PC-9 (cell line): Measurements from ENCODE around the gene ZFAND3. TPM values are rescaled to one million over a fixed set of nuclear protein-coding genes. Genes with fewer than 3 reads are reported as not detected.

Experiments used
- BruUV-seq: library from RNA; stranded (reverse); fragments of 400-500 nt; replicated peaks from 2 replicates; lab custom pipeline; 2021; lab: Mats Ljungman, UMichigan
- CTCF ChIA-PET: fragments of 300-600 bp; sonication (Branson Sonifier 250); formaldehyde crosslinking; loops from one replicate; lab custom pipeline; 2022; ENCODE audit warnings: antibody characterized with exemption; lab: Charles Lee
- POLR2A ChIA-PET: fragments of 300-600 bp; sonication (Branson Sonifier 250); formaldehyde crosslinking; loops from one replicate; lab custom pipeline; 2022; ENCODE audit warnings: antibody characterized with exemption; ENCODE audit not compliant: unreplicated experiment; lab: Charles Lee
- DNase-seq, 2 experiments: peaks; one replicate each; pipeline versions ENCODE4 v3.0.0 to v3.0.0-alpha.2; 2015 to 2022; ENCODE audit warnings: mixed read lengths in 1 of 2
- H2AFZ ChIP-seq: fragments of 200-600 bp; sonication (generic); 2 replicates; pipeline ENCODE4 v1.8.1; 2017; ENCODE audit warnings: antibody characterized with exemption
- H3F3A ChIP-seq: fragments of 200-600 bp; sonication (generic); 2 replicates; pipeline ENCODE4 v1.8.1; 2017; ENCODE audit warnings: antibody characterized with exemption, mild to moderate bottlenecking, low read depth; ENCODE audit not compliant: insufficient read depth
- H3K27ac ChIP-seq: fragments of 200-600 bp; sonication (generic); 2 replicates; pipeline ENCODE4 v1.6.1; 2016; ENCODE audit warnings: mixed run types
- H3K27me3 ChIP-seq: fragments of 200-600 bp; sonication (generic); 2 replicates; pipeline ENCODE4 v1.6.1; 2016; ENCODE audit warnings: low read depth, mixed run types; ENCODE audit not compliant: insufficient read depth
- H3K36me3 ChIP-seq: fragments of 200-600 bp; sonication (generic); 2 replicates; pipeline ENCODE4 v1.6.1; 2016; ENCODE audit warnings: low read depth, mixed run types
- H3K4me1 ChIP-seq: fragments of 200-600 bp; sonication (generic); replicated peaks from 2 replicates; pipeline ENCODE4 v1.6.1; 2016; ENCODE audit warnings: mixed run types; ENCODE audit not compliant: insufficient read depth
- H3K4me2 ChIP-seq: fragments of 200-600 bp; sonication (generic); 2 replicates; pipeline ENCODE4 v1.6.1; 2017; ENCODE audit warnings: mixed run types
- H3K4me3 ChIP-seq: fragments of 200-600 bp; sonication (generic); 2 replicates; pipeline ENCODE4 v1.6.1; 2016; ENCODE audit warnings: mixed run types
- H3K79me2 ChIP-seq: fragments of 200-600 bp; sonication (generic); 2 replicates; pipeline ENCODE4 v1.6.1; 2017; ENCODE audit warnings: low read depth, mixed run types
- H3K9me2 ChIP-seq: fragments of 200-600 bp; sonication (generic); 2 replicates; pipeline ENCODE4 v1.8.1; 2017; ENCODE audit warnings: mild to moderate bottlenecking; ENCODE audit not compliant: insufficient read depth
- H3K9me3 ChIP-seq: fragments of 200-600 bp; sonication (generic); 2 replicates; pipeline ENCODE4 v1.8.1; 2016; ENCODE audit warnings: low read depth; ENCODE audit not compliant: insufficient read depth
- H4K20me1 ChIP-seq: fragments of 200-600 bp; sonication (generic); 2 replicates; pipeline ENCODE4 v1.8.1; 2017; ENCODE audit not compliant: insufficient read depth
- CTCF ChIP-seq: fragments of 200-600 bp; sonication (generic); conservative IDR thresholded peaks from 2 replicates; pipeline ENCODE4 v1.6.1; 2017; ENCODE audit warnings: mixed run types, antibody characterized with exemption, mild to moderate bottlenecking, moderate library complexity
- EZH2 ChIP-seq: fragments of 200-600 bp; sonication (generic); IDR thresholded peaks from 2 replicates; pipeline ENCODE4 v1.8.0; 2017; ENCODE audit warnings: antibody characterized with exemption, low read depth
- intact Hi-C: fragments of 100-400 bp; cut with micrococcal nuclease; formaldehyde crosslinking; loops from one replicate; pipeline ENCODE4 v1.10.0; 2022; ENCODE audit not compliant: unreplicated experiment
- total RNA-seq: library from RNA; stranded (reverse); gene quantifications from 2 replicates; pipeline ENCODE4 v1.2.3, GENCODE V29; 2021

Gene ZFAND3
- total RNA-seq, 1 experiment from 2014 or later = 46.8 TPM

GRCh38 chr6:38175786-38176185, 356.3 kb downstream of the ZFAND3 start:
- H4K20me1 ChIP-seq = no peaks in the 10 kb centered on the region; the same call in 1 of the 2 replicates
- no peaks in the 10 kb centered on the region for H3K79me2 ChIP-seq
- H3F3A ChIP-seq = no peaks in the 10 kb centered on the region
- no peaks in the 10 kb centered on the region for H3K9me3 ChIP-seq
- no peak for DNase-seq
- ChIA-PET POLR2A (no interaction called here), CTCF (no interaction called here)
- no peak for TF ChIP-seq EZH2
- no peak for TF ChIP-seq CTCF
- no TSS peak for BruUV-seq
- intact Hi-C loops = no loop called here
- no peak overlapping the region for H2AFZ ChIP-seq
- no peaks in the 10 kb centered on the region for H3K36me3 ChIP-seq
- no peaks in the 10 kb centered on the region for H3K27me3 ChIP-seq
- H3K4me1 ChIP-seq = no peaks in the 10 kb centered on the region
- H3K4me3 ChIP-seq = no peak overlapping the region
- H3K4me2 ChIP-seq = no peak overlapping the region
- no peaks in the 10 kb centered on the region for H3K9me2 ChIP-seq
- H3K27ac ChIP-seq = no peak overlapping the region

GRCh38 chr6:38176797-38177751, 357.5 kb downstream of the ZFAND3 start:
- H3K4me2 ChIP-seq = no peak overlapping the region
- H4K20me1 ChIP-seq = no peaks in the 10 kb centered on the region
- H3K27me3 ChIP-seq = no peaks in the 10 kb centered on the region
- no peaks in the 10 kb centered on the region for H3K9me2 ChIP-seq
- intact Hi-C loops = no loop called here
- no peaks in the 10 kb centered on the region for H3F3A ChIP-seq
- TF ChIP-seq EZH2 = no peak
- TF ChIP-seq CTCF = no peak
- no peak overlapping the region for H2AFZ ChIP-seq
- no peaks in the 10 kb centered on the region for H3K9me3 ChIP-seq
- no TSS peak for BruUV-seq
- no peaks in the 10 kb centered on the region for H3K79me2 ChIP-seq
- H3K36me3 ChIP-seq = no peaks in the 10 kb centered on the region
- CTCF ChIA-PET = no interaction called here
- DNase-seq = no peak
- H3K4me1 ChIP-seq = no peaks in the 10 kb centered on the region
- no peak overlapping the region for H3K4me3 ChIP-seq
- no peak overlapping the region for H3K27ac ChIP-seq
- POLR2A ChIA-PET = interaction anchor here (0.8 kb wide), 1 partner anchor 81 kb away, joined by 28 read pairs; no protein-coding TSS in a partner anchor

GRCh38 chr6:38177882-38178583, 358.5 kb downstream of the ZFAND3 start:
- BruUV-seq = no TSS peak
- Histone ChIP-seq H2AFZ (no peak overlapping the region), H3K27ac (no peak overlapping the region), H3K36me3 (no peaks in the 10 kb centered on the region), H3K4me1 (no peaks in the 10 kb centered on the region), H3F3A (no peaks in the 10 kb centered on the region), H3K9me3 (no peaks in the 10 kb centered on the region), H4K20me1 (no peaks in the 10 kb centered on the region), H3K4me2 (no peak overlapping the region), H3K27me3 (no peaks in the 10 kb centered on the region), H3K79me2 (no peaks in the 10 kb centered on the region), H3K9me2 (no peaks in the 10 kb centered on the region), H3K4me3 (no peak overlapping the region)
- ChIA-PET POLR2A (interaction anchor here (0.8 kb wide), 1 partner anchor 80 kb away, joined by 28 read pairs; no protein-coding TSS in a partner anchor), CTCF (interaction anchor here (0.6 to 0.7 kb wide), 3 partner anchors 132 to 1783 kb away, joined by 3 to 8 read pairs (median 7); no protein-coding TSS in a partner anchor)
- no peak for TF ChIP-seq EZH2
- no peak for TF ChIP-seq CTCF
- intact Hi-C loops = no loop called here
- no peak for DNase-seq
